ENCODE data around the gene SMIM41.
"Not testable (repeated sequence)": the region's sequence is repeated elsewhere in the genome, so short reads cannot be mapped to it uniquely, and the experiment has no call there.

SMIM41 gene

DNA sequence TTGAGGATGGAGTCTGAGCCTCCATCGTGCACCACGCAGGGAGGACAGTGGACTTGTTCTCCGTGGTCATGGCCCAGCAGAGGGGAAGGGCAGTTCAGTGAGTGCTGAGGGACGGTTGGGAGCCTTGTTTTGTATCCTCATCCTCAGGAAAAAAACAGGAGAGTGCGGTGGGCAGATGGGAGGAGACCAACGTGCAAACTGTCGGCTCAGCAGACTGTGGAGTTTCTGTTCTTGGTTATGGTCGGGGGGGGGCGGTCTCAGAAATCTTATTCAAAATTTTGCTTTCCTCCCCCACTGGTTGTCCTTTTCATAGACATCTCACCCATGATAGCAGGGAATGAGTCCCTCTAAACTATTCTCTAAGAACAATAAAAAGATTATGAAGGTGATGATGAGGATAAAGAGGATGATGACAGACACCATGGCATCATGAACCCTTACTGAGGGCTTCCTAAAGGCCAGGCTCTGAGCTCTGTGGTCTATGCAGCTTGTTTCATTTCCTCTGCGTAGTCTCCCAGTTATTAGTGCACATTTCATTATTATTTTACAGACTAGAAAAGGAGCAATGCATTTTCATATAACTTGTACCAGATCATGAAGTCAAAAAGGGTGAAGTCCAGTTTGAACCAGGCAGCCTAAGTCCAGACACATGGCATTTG lies 25.1 kb downstream of the SMIM41 start:
- H3K27me3 ChIP-seq (ENCODE audit: insufficient read depth, low read length, poor library complexity); H3K27ac ChIP-seq (ENCODE audit: low read depth, low read length); H3K79me1 ChIP-seq (ENCODE audit: low read length); H2AK5ac ChIP-seq (ENCODE audit: low read length); H3K4me1 ChIP-seq (ENCODE audit: control insufficient read depth, low read depth, low read length); H3K9ac ChIP-seq (ENCODE audit: low read length); H3K79me2 ChIP-seq (ENCODE audit: control insufficient read depth, insufficient read depth, low read length); H3K4me2 ChIP-seq (ENCODE audit: low read length); H3K36me3 ChIP-seq (ENCODE audit: control insufficient read depth, insufficient read depth, low read length); H3K23ac ChIP-seq (ENCODE audit: low read length); H3K18ac ChIP-seq (ENCODE audit: low read length); H2BK120ac ChIP-seq (ENCODE audit: low read depth, low read length); H3K4ac ChIP-seq (ENCODE audit: low read depth, low read length); H2BK15ac ChIP-seq (replicated peaks; ENCODE audit: low read depth); H4K5ac ChIP-seq (ENCODE audit: low read length); DNase-seq; H3K4me3 ChIP-seq (ENCODE audit: low read length); H2BK5ac ChIP-seq (ENCODE audit: low read length); H4K8ac ChIP-seq (ENCODE audit: low read depth, low read length); H3K56ac ChIP-seq (ENCODE audit: low read length): not testable (repeated sequence)
- no CpG with 5 or more reads among the region's 10 CpGs for WGBS (ENCODE audit: extremely low coverage, insufficient coverage, low lambda C conversion rate)

DNA sequence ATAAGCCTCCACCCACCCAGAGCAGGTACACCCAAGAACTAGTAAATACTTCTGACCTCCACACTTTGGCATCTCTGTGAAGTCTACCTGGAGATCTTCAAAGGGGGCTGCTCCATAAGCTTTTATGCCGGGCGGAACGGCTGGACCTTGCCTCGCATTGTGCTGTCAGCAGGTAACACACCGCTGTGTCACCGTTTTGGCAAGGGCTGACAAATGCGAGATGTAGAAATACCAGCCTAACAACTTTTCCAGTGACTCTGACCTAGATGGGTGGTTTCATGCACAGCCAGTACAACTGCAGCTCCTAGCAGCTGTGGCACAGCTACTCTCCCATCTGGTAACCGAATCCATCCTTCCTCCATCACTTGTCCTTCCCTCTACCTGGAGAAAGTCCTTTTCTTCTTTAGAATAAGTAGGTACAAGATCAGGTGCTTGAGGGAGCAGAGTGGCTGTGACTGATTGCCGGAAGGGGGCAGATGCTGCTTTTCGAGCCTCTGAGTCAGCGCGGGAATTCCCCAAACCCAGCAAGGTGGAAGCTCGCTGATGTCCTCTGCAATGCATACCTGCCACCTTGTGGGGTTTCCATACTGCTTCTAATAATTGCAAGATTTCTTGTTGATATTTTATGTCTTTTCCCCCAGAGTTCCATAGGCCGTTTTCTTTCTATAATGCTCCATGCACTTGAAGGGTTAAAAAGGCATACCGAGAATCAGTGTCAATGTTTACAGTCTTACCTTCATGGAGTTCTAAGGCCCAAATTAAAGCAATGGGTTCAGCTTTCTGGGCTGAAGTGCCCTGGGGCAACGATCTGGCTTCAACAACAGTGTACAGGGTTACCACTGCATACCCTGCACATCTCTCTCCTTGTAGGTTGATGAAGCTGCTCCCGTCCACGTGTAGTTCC lies 37.0 kb downstream of the SMIM41 start:
- H2BK15ac ChIP-seq (replicated peaks; ENCODE audit: low read depth); H3K27me3 ChIP-seq (ENCODE audit: insufficient read depth, low read length, poor library complexity); H3K9ac ChIP-seq (ENCODE audit: low read length); H4K5ac ChIP-seq (ENCODE audit: low read length); H2AK5ac ChIP-seq (ENCODE audit: low read length); H2BK5ac ChIP-seq (ENCODE audit: low read length); H3K4me1 ChIP-seq (ENCODE audit: control insufficient read depth, low read depth, low read length); H3K56ac ChIP-seq (ENCODE audit: low read length); H3K79me2 ChIP-seq (ENCODE audit: control insufficient read depth, insufficient read depth, low read length); H3K36me3 ChIP-seq (ENCODE audit: control insufficient read depth, insufficient read depth, low read length); H4K8ac ChIP-seq (ENCODE audit: low read depth, low read length); H3K23ac ChIP-seq (ENCODE audit: low read length); H3K4ac ChIP-seq (ENCODE audit: low read depth, low read length); H3K79me1 ChIP-seq (ENCODE audit: low read length); H3K18ac ChIP-seq (ENCODE audit: low read length); H3K4me3 ChIP-seq (ENCODE audit: low read length); H3K4me2 ChIP-seq (ENCODE audit: low read length); H2BK120ac ChIP-seq (ENCODE audit: low read depth, low read length); H3K27ac ChIP-seq (ENCODE audit: low read depth, low read length): not testable (repeated sequence)
- no CpG with 5 or more reads among the region's 18 CpGs for WGBS (ENCODE audit: extremely low coverage, insufficient coverage, low lambda C conversion rate)
- DNase-seq, result peak; percentile 63

DNA sequence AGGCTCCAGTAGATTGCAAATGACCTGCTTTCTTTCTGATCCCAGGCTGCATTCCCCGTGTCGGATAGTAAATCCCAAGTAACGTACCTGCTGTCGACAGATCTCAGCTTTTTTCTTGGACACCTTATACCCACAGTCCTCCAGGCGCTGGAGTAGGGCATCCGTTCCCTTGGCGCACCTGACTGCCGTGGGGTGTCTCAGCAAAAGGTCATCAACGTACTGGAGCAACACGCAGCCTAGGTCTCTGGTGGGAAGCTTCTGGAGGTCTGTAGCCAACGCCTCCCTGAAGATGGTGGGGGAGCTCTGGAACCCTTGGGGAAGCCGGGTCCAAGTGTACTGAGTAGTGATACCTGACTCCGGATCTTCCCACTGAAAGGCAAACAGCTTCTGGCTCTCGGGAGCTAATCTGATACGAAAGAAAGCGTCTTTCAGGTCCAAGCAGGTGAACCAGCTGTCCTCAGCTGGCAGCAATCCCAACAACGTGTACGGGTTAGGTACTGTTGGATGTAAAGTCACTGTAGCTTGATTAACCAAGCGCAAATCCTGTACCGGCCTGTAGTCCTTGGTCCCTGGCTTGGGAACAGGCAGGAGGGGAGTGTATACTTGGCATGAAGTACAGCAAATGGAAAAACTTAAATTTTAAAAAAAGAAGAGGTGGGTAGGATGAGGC lies 38.4 kb downstream of the SMIM41 start:
- H3K9ac ChIP-seq (ENCODE audit: low read length); H2BK15ac ChIP-seq (replicated peaks; ENCODE audit: low read depth); H3K36me3 ChIP-seq (ENCODE audit: control insufficient read depth, insufficient read depth, low read length); DNase-seq; H3K18ac ChIP-seq (ENCODE audit: low read length); H3K79me1 ChIP-seq (ENCODE audit: low read length); H3K4me2 ChIP-seq (ENCODE audit: low read length); H3K79me2 ChIP-seq (ENCODE audit: control insufficient read depth, insufficient read depth, low read length); H3K23ac ChIP-seq (ENCODE audit: low read length); H4K8ac ChIP-seq (ENCODE audit: low read depth, low read length); H2BK120ac ChIP-seq (ENCODE audit: low read depth, low read length); H3K4me1 ChIP-seq (ENCODE audit: control insufficient read depth, low read depth, low read length); H3K27ac ChIP-seq (ENCODE audit: low read depth, low read length); H3K27me3 ChIP-seq (ENCODE audit: insufficient read depth, low read length, poor library complexity); H3K4ac ChIP-seq (ENCODE audit: low read depth, low read length); H3K56ac ChIP-seq (ENCODE audit: low read length); H4K5ac ChIP-seq (ENCODE audit: low read length); H2BK5ac ChIP-seq (ENCODE audit: low read length); H2AK5ac ChIP-seq (ENCODE audit: low read length); H3K4me3 ChIP-seq (ENCODE audit: low read length): not testable (repeated sequence)
- WGBS (ENCODE audit: extremely low coverage, insufficient coverage, low lambda C conversion rate), result no CpG with 5 or more reads among the region's 20 CpGs

DNA sequence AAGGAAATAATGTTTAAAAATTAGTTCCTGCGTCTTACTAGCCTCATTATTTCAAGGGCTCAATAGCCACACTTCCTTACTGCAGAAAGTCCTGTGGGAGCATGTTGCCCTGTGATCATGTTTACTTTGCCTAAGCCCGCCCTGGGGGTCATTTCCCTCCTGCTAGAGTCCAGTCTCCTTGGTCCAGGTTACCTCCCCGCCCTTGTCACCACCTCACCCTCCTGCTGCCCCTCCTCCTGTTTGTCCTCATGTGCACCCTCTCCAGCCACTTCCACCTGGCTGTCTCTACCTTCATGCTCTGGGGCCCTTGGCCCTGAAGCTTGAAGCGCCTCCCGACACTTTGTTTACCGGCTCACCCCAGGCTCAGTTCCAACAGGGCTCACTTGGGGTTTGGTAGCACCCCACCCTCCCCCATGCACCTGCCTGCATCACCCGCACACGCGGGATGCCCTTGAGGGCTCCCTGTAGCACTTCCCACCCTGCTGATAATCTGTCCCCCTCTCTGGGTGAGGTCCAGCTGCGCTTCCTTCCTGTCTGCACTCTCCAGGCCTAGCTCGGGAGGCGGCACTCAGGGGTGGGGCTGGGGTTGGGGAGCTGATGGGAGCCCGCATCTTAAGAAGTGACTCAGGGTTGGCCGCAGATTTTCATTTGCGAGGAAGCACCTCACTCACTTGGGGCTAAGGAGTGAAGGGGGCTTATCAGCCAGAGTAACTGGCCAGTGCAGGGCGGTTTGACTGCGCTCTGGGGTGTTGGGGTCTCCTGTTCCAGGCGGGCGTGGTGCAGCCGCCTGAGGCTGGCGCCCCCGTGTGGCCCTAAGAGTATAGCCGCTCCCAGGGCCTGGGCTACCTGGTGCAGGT lies 40.1 kb downstream of the SMIM41 start:
- no peak overlapping the region for H4K5ac ChIP-seq (ENCODE audit: low read length)
- no peak overlapping the region for H3K56ac ChIP-seq (ENCODE audit: low read length)
- H3K9ac ChIP-seq (ENCODE audit: low read length), result peak overlapping the region; percentile 40
- no peaks in the 10 kb centered on the region for H3K36me3 ChIP-seq (ENCODE audit: control insufficient read depth, insufficient read depth, low read length)
- H3K4me1 ChIP-seq (ENCODE audit: control insufficient read depth, low read depth, low read length), result no peaks in the 10 kb centered on the region
- H3K4me2 ChIP-seq (ENCODE audit: low read length), result peak overlapping the region; percentile 74
- no peak overlapping the region for H2BK15ac ChIP-seq (replicated peaks; ENCODE audit: low read depth)
- no CpG with 5 or more reads among the region's 23 CpGs for WGBS (ENCODE audit: extremely low coverage, insufficient coverage, low lambda C conversion rate)
- DNase-seq, result peak; percentile 90
- H3K79me1 ChIP-seq (ENCODE audit: low read length), result no peaks in the 10 kb centered on the region
- no peak overlapping the region for H3K4me3 ChIP-seq (ENCODE audit: low read length)
- H4K8ac ChIP-seq (ENCODE audit: low read depth, low read length), result no peak overlapping the region
- no peak overlapping the region for H3K4ac ChIP-seq (ENCODE audit: low read depth, low read length)
- H2AK5ac ChIP-seq (ENCODE audit: low read length), result no peak overlapping the region
- H2BK120ac ChIP-seq (ENCODE audit: low read depth, low read length), result no peak overlapping the region
- H3K27ac ChIP-seq (ENCODE audit: low read depth, low read length), result no peak overlapping the region
- no peak overlapping the region for H2BK5ac ChIP-seq (ENCODE audit: low read length)
- H3K79me2 ChIP-seq (ENCODE audit: control insufficient read depth, insufficient read depth, low read length), result no peaks in the 10 kb centered on the region
- no peak overlapping the region for H3K18ac ChIP-seq (ENCODE audit: low read length)
- no peaks in the 10 kb centered on the region for H3K27me3 ChIP-seq (ENCODE audit: insufficient read depth, low read length, poor library complexity)
- H3K23ac ChIP-seq (ENCODE audit: low read length), result no peak overlapping the region

DNA sequence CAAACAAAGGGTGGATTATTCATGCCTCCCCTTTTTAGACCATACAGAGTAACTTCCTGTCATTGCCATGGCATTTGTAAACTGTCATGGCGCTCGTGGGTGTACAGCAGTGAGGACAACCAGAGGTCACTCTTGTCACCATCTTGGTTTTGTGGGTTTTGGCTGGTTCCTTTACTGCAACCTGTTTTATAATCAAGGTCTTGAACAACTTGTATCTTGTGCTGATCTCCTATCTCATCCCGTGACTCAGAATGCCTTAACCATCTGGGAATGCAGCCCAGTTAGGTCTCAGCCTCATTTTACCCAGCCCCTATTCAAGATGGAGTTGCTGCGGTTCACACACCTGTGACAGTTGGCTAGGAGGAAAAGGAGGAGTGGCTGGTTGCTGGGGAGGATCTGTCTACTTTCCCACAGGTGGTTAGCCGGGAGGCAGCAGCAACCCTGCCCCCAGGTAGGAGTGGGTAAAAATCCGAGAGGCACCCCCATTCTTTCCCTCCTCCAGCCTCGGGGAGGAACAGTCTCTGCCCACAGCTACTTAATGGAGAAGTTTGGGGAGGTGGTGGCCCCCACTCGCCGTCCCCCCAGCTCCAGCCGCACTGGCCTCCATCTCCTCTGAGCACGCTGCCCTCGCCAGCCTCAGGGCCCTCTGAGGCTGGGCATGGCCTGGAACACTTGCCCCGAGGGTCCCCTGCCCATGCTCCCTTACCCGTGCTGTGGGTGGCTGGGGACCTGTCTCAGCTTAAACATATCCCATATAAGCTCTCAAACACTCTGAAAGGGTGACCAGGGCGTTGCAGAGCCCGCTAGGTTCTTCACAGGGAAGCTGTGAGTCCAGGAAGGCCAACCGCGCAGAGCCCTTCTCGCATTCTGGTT lies 41.7 kb downstream of the SMIM41 start:
- Histone ChIP-seq H2AK5ac (ENCODE audit: low read length) (no peak overlapping the region), H4K8ac (ENCODE audit: low read depth, low read length) (no peak overlapping the region), H3K4me3 (ENCODE audit: low read length) (no peak overlapping the region), H2BK120ac (ENCODE audit: low read depth, low read length) (no peak overlapping the region), H3K4ac (ENCODE audit: low read depth, low read length) (no peak overlapping the region), H3K36me3 (ENCODE audit: control insufficient read depth, insufficient read depth, low read length) (no peaks in the 10 kb centered on the region), H4K5ac (ENCODE audit: low read length) (no peak overlapping the region), H3K23ac (ENCODE audit: low read length) (no peak overlapping the region), H3K79me2 (ENCODE audit: control insufficient read depth, insufficient read depth, low read length) (no peaks in the 10 kb centered on the region), H3K9ac (ENCODE audit: low read length) (no peak overlapping the region), H3K4me1 (ENCODE audit: control insufficient read depth, low read depth, low read length) (peaks cover 10% of the 10 kb centered on the region), H3K18ac (ENCODE audit: low read length) (no peak overlapping the region), H3K56ac (ENCODE audit: low read length) (no peak overlapping the region), H3K27me3 (ENCODE audit: insufficient read depth, low read length, poor library complexity) (no peaks in the 10 kb centered on the region), H2BK5ac (ENCODE audit: low read length) (no peak overlapping the region), H2BK15ac (replicated peaks; ENCODE audit: low read depth) (no peak overlapping the region), H3K4me2 (ENCODE audit: low read length) (no peak overlapping the region), H3K79me1 (ENCODE audit: low read length) (no peaks in the 10 kb centered on the region), H3K27ac (ENCODE audit: low read depth, low read length) (no peak overlapping the region)
- no peak for DNase-seq
- WGBS (ENCODE audit: extremely low coverage, insufficient coverage, low lambda C conversion rate), result no CpG with 5 or more reads among the region's 19 CpGs

Measured in mesendoderm (in vitro differentiated cells).